Stimulated activated CD8-positive, alpha-beta memory T cell treated with anti-CD3 and anti-CD28 coated beads, Interleukin-7, amount 100 ng/mL, for 4 hours (primary cell): ENCODE results near the gene PARP15.
"Not testable (repeated sequence)": the region's sequence is repeated elsewhere in the genome, so short reads cannot be mapped to it uniquely, and the experiment has no call there.

Experiments used
- DNase-seq, 2 donors: peaks; one replicate each; pipeline ENCODE4 v3.0.0-alpha.2; 2020; ENCODE audit warnings: low read depth in 2 of 2

PARP15 gene

DNA sequence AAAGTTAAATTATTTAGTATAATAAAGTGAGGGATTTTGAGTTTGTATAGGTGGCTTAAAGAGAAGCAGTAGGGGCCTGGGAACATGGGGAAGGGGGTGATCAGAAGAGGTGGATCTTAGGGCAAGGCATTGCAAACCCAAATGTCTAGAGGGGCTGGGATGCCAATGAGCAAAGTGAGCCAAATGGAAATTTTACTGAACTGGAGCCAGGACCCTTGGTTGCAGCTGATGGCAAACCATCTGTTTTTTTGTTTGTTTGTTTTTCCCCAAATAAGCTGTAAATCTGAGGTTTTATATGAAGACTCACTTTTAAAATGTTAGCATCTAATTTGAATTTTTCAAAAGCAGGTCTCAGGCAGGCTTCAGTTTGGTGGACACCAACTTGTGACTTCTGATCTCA lies 88.4 kb downstream of the PARP15 start:
- DNase-seq: no peak

DNA sequence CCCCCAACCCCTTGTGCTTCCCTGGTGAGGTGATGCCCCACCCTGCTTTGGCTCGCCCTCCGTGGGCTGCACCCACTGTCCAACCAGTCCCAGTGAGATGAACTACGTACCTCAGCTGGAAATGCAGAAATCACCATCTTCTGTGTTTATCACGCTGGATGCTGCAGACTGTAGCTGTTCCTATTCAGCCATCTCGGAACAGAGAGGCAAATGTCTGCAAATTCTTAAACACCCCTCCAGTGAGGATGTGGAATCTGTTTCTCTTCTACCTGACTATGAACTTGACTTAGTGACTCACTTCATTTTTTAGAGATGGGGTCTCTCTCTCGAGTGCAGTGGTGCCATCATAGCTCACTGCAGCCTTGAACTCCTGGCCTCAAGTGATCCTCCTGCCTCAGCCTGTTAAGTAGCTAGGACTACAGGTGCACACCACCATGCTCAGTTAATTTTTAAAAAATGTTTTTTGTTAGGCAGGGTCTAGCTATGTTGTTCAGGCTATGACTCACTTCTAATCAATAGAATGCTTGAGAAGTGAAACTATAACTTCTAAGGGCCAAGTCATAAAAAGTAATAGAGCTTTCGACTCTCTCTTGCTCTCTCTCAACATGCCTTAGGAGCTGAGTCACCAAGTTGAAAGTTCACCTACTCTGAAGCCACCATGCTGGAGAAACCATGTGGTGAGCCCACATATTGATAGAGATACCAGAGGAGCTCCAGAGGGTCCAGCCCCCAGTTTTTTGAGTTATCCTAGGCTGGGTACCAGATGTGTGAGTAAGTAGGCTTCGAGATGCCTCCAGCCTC lies 91.7 kb downstream of the PARP15 start:
- DNase-seq: no peak

GRCh38 chr3:122671553-122671952 lies 94.1 kb downstream of the PARP15 start:
- DNase-seq: no peak

DNA sequence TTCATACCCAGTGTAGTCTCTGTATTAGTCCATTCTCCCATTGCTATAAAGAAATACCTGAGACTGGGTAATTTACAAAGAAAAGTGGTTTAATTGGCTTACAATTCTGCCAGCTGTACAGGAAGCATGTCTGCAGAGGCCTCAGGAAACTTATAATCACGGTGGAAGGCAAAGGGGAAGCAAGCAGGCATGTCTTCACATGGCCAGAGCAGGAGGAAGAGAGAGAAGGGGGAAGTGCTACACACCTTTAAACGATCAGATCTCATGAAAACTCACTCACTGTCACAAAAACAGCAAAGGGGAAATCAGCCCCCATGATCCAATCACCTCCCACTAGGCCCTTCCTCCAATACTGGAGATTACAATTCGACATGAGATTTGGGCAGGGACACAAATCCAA lies 96.9 kb downstream of the PARP15 start:
- DNase-seq: no peak

DNA sequence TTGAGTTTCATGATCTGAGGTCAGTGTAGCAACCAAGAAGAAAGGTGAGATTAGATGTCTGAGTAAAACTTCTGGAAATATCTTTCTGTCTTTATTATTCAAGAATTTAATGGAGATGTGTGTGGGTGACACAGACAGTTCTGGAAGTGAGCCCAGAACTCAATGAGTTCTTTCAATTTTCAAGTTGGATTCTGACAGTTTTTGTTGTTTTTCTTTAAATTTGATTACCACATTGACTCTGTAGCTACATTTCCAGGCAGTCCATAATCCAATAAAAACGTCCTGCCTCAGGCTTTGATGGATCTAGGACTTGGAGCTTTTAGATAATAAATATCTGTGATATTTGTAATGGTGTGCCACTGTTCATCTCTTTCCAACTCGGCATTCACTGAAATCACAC lies 99.3 kb downstream of the PARP15 start:
- no peak for DNase-seq

DNA sequence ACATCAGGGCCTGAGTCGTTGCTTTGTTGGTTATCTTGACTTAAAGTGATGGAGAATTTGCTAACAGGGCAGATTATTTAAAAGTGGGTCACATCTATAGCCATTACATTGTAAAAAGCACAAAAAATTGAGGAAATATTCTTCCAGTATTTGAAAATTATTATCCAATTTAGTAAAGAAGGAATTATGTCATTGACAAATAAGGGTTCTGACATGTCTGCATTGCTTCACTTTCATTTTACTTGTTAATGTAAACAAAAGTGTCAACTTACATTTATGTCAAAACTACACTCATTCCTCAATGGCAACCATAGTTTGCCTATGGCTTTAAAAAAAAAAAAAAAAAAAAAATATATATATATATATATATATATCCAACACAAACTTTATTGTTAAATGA lies 99.8 kb downstream of the PARP15 start:
- DNase-seq: no peak

GRCh38 chr3:122678506-122678905 lies 101.1 kb downstream of the PARP15 start:
- no peak for DNase-seq

GRCh38 chr3:122679085-122679881 lies 101.8 kb downstream of the PARP15 start:
- DNase-seq: peak; percentile 58 to 73

DNA sequence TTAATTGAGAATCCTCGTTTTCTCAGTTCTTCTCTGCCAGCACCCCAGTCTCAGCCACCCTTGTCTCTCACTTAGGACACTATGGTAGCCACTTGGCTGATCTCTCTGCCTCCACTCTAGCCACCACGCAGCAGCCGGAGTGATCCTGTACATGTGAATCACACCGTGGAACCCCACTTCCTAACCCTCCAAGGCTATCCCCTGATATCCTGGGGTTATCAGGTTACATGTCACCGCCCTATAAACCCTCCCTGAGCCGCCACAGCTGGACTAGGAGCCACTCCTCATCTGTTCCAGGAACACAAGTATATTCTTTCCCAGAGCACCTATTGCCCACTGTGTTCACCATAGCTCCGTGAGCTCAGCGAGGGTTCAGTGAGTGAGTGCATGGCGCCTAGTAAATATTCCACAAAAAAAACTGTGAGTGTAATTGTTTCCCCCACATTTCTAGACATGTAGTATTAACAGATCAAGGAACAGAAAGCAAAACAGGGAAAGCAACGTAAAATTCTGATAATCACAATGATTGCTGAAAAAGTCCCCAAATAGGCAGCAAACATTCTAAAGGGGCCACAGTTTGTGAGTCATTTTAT lies 102.5 kb downstream of the PARP15 start:
- no peak for DNase-seq

GRCh38 chr3:122680475-122681283 lies 103.2 kb downstream of the PARP15 start, which contains the start of gene PARP14:
Gene PARP14, plus strand, starts transcription at chr3:122680839. Its CDS starts 45 bp downstream, at chr3:122680884.
- DNase-seq: peak; percentile 51 to 58

- no peak for DNase-seq
These were observed 104.0 kb downstream of the PARP15 start for GRCh38 chr3:122681284-122681973.

GRCh38 chr3:122681974-122682409 lies 104.5 kb downstream of the PARP15 start:
- no peak for DNase-seq

DNA sequence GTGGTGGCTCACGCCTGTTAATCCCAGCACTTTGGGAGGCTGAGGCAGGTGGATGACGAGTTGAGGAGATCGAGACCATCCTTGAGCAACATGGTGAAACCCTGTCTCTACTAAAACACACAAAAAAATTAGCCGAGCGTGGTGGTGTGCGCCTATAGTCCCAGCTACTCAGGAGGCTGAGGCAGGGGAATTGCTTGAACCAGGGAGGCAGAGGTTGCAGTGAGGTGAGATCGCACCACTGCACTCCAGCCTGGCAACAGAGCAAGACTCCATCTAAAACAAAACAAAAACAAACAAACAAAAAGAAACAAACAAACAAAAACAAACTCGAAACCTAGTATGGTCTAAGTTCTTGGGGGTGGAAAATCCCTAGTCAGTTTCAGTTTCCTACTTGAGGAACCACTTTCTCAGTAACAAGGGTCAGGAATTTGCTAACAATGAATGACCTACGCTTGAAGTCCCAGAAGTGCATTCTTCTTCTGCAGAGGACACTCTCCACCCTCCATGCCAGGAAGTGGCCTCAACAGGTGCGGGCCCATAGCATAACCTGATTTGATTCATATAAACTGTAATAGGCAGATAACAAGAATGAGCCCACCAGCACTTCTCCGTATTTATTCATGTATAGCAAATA lies 105.4 kb downstream of the PARP15 start:
- not testable (repeated sequence) for DNase-seq

DNA sequence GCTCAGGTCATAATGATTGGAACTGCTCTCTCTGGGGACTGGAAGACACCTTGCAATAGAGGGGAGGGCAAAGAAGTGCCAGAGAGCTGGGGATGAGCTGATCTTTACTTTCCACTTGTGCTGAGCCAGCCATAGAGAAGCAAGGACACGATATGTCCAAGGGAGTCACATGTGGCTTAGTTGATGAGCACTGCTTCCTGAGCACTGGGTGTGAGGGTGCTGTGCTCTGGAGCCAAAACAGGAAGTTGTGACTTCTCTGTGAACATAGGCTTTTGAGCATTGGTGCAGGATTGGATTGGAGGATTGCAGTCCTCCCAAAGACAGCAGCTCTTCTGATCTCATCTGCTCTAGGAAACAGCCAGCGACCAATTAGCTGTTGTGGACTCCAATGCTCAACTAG lies 109.8 kb downstream of the PARP15 start:
- no peak for DNase-seq
